ENCODE data around the gene RFX5. TPM values are rescaled to one million over a fixed set of nuclear protein-coding genes. Genes with fewer than 3 reads are reported as not detected.

RFX5 gene
- total RNA-seq, 1 experiment from 2014 or later = 72.7 TPM

GRCh38 chr1:151372058-151372934, 25.2 kb upstream of the RFX5 start, which contains the start of gene SELENBP1:
TSS of gene SELENBP1 (minus strand) at chr1:151372705. CDS start at chr1:151372641, 64 bp downstream.
- H3K23me2 ChIP-seq (ENCODE audit: insufficient read length, low read depth, low read length, poor library complexity, severe bottlenecking) = no peaks in the 10 kb centered on the region
- H4K20me1 ChIP-seq (ENCODE audit: control insufficient read depth, insufficient read depth, insufficient read length) = no peaks in the 10 kb centered on the region
- H3K4me2 ChIP-seq (ENCODE audit: insufficient read depth, insufficient read length, low read length) = peak within 1 kb of the TSS; percentile 41
- H4K8ac ChIP-seq (replicated peaks; ENCODE audit: insufficient read length, low read depth, low read length) = no peak within 1 kb of the TSS
- H3K9me3 ChIP-seq (ENCODE audit: control insufficient read depth, low read depth, low read length) = no peaks in the 10 kb centered on the region
- no peak within 1 kb of the TSS for H2BK12ac ChIP-seq (ENCODE audit: insufficient read length, low read depth, low read length)
- no peak within 1 kb of the TSS for H3T11ph ChIP-seq (ENCODE audit: low read length)
- no peak within 1 kb of the TSS for H3K23ac ChIP-seq (ENCODE audit: insufficient read length, low read depth, low read length)
- peak within 1 kb of the TSS; percentile 76 for H3K14ac ChIP-seq (ENCODE audit: insufficient read depth, low read length)
- peak within 1 kb of the TSS; percentile 9 to 83 (median 82) for H3K27ac Mint-ChIP-seq
- H3K56ac ChIP-seq (ENCODE audit: insufficient read length, low read depth, low read length) = no peak within 1 kb of the TSS
- H4K91ac ChIP-seq (ENCODE audit: insufficient read length, low read depth, low read length) = no peak within 1 kb of the TSS
- no peak within 1 kb of the TSS for H2BK5ac ChIP-seq (ENCODE audit: insufficient read length, low read length)
- H2AFZ ChIP-seq (ENCODE audit: low read length) = no peak within 1 kb of the TSS
- WGBS (ENCODE audit: extremely low coverage, insufficient read length, low lambda C conversion rate) = no CpG with 5 or more reads among the region's 11 CpGs
- peak within 1 kb of the TSS; percentile 55 to 76 for H3K4me3 Mint-ChIP-seq
- H3K79me2 ChIP-seq (ENCODE audit: insufficient read depth, low read length) = no peaks in the 10 kb centered on the region
- TF ChIP-seq CTCF (conservative IDR thresholded peaks at IDR 0.05) = no peak
- H3K4ac ChIP-seq (ENCODE audit: low read depth, low read length) = no peak within 1 kb of the TSS
- H3K27me3 ChIP-seq (ENCODE audit: insufficient read depth, low read length) = no peaks in the 10 kb centered on the region
- H4K5ac ChIP-seq (ENCODE audit: insufficient read length, low read depth, low read length) = no peak within 1 kb of the TSS
- no peak within 1 kb of the TSS for H2BK20ac ChIP-seq (ENCODE audit: low read depth, low read length, poor library complexity, severe bottlenecking)
- peaks cover 0 to 3% (median 3%) of the 10 kb centered on the region in 3 experiments; a peak in 2 of 7 replicates for H3K36me3 Mint-ChIP-seq (ENCODE audit: insufficient read depth in 1 of 3, low read depth in 3 of 3)
- H3K9me3 Mint-ChIP-seq = no peaks in the 10 kb centered on the region; a peak in 1 of 5 replicates
- peak; percentile 75 for DNase-seq
- no peak within 1 kb of the TSS for H2BK120ac ChIP-seq (ENCODE audit: low read depth, low read length, poor library complexity, severe bottlenecking)
- H3K9ac ChIP-seq (ENCODE audit: extremely low read depth, insufficient read length, low read length) = peak within 1 kb of the TSS; percentile 24
- H3K18ac ChIP-seq (ENCODE audit: insufficient read length, low read depth, low read length) = peak within 1 kb of the TSS; percentile 72
- no peaks in the 10 kb centered on the region for H3K27me3 Mint-ChIP-seq (ENCODE audit: low read depth)
- no peak within 1 kb of the TSS for H2AK5ac ChIP-seq (ENCODE audit: insufficient read length, low read length)
- peaks cover 15 to 34% of the 10 kb centered on the region in 2 experiments for H3K4me1 Mint-ChIP-seq
- H3K27ac ChIP-seq (ENCODE audit: insufficient read length, low read depth, low read length) = no peak within 1 kb of the TSS
- H3K4me1 ChIP-seq (ENCODE audit: insufficient read depth, low read length) = no peaks in the 10 kb centered on the region
- H2BK15ac ChIP-seq (ENCODE audit: low read depth, low read length) = no peak within 1 kb of the TSS
- H3K79me1 ChIP-seq (ENCODE audit: insufficient read depth, low read depth, low read length, poor library complexity, severe bottlenecking) = no peaks in the 10 kb centered on the region

All from H9 (cell line).